Osteocyte (in vitro differentiated cells): ENCODE results near the gene MEGF11. TPM values are rescaled to one million over a fixed set of nuclear protein-coding genes. Genes with fewer than 3 reads are reported as not detected.

Source experiments
- DNase-seq: peaks from one replicate; pipeline ENCODE4 v3.0.0; 2021; ENCODE audit warnings: mixed read lengths; ENCODE audit not compliant: unreplicated experiment; ENCODE audit errors: extremely low spot score
- H3K27ac Mint-ChIP-seq: one replicate; pipeline ENCODE4 v1.8.0; 2021; ENCODE audit warnings: mild to moderate bottlenecking, mixed read lengths; ENCODE audit not compliant: unreplicated experiment
- H3K27me3 Mint-ChIP-seq: one replicate; pipeline ENCODE4 v1.8.0; 2021; ENCODE audit warnings: mixed read lengths; ENCODE audit not compliant: unreplicated experiment
- H3K36me3 Mint-ChIP-seq: one replicate; pipeline ENCODE4 v1.8.0; 2021; ENCODE audit warnings: mixed read lengths; ENCODE audit not compliant: unreplicated experiment
- H3K4me1 Mint-ChIP-seq: one replicate; pipeline ENCODE4 v1.8.0; 2021; ENCODE audit warnings: mixed read lengths; ENCODE audit not compliant: unreplicated experiment
- H3K4me3 Mint-ChIP-seq: one replicate; pipeline ENCODE4 v1.8.0; 2021; ENCODE audit warnings: mild to moderate bottlenecking, moderate library complexity, mixed read lengths; ENCODE audit not compliant: unreplicated experiment
- H3K9me3 Mint-ChIP-seq: one replicate; pipeline ENCODE4 v1.8.0; 2021; ENCODE audit warnings: mixed read lengths; ENCODE audit not compliant: unreplicated experiment
- CTCF ChIP-seq: fragments of 200-600 bp; sonication (generic); IDR thresholded peaks from 2 replicates; pipeline ENCODE4 v1.5.0; 2021; ENCODE audit warnings: antibody characterized with exemption, mild to moderate bottlenecking, moderate library complexity
- total RNA-seq: library from RNA; stranded (reverse); gene quantifications from 2 replicates; pipeline ENCODE4 v1.2.1, GENCODE V29; 2021

Gene MEGF11
- total RNA-seq, 1 donor from 2014 or later = not detected

GRCh38 chr15:66123799-66124198 is 129.8 kb downstream of the MEGF11 start:
- Mint-ChIP-seq H3K36me3 (no peaks in the 10 kb centered on the region), H3K4me1 (no peaks in the 10 kb centered on the region), H3K27ac (no peak overlapping the region), H3K27me3 (peaks cover 79% of the 10 kb centered on the region), H3K9me3 (no peaks in the 10 kb centered on the region), H3K4me3 (no peak overlapping the region)
- no peak for TF ChIP-seq CTCF
- no peak for DNase-seq

DNA sequence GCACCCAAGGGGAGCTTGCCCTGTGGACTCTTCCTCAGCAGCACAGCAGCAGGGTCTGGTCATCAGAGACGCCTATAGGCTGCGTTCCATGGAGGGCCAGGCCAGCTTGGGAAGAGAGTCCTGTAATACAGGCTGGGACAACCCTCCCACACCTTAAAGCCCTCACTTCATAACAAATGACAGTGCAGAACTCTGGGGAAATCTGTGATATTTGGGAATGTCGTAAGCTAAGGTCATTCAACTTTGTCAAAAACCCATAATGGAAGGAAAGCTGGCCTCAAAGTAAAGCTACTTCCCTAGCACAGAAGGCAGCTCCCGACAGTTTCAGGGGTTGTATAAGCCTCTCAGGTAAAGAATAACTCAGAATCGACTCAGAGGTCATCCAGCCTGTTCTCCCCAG is 133.1 kb downstream of the MEGF11 start:
- Mint-ChIP-seq H3K9me3 (no peaks in the 10 kb centered on the region), H3K36me3 (no peaks in the 10 kb centered on the region), H3K27me3 (peaks cover 74% of the 10 kb centered on the region), H3K4me3 (no peak overlapping the region), H3K4me1 (no peaks in the 10 kb centered on the region), H3K27ac (no peak overlapping the region)
- no peak for TF ChIP-seq CTCF
- no peak for DNase-seq

DNA sequence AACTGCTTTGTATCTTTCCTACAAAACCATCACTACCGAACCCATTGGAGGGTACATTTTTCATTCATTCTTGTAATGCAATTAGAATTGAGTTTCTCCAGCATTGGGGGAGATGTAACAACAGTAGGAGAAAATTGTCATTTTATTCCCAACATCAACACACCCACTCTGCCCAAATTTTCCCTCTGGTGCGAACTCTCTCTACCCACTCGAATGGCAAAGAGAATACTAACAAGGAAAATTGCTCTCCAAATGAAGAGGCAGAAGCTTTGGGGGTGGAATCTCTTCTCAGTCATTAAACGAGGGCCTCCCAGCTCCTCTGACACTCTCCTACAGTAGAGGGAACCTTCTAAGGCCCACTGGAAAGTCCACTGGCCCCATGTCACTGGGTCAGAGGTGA is 135.7 kb downstream of the MEGF11 start:
- Mint-ChIP-seq H3K9me3 (no peaks in the 10 kb centered on the region), H3K4me1 (no peaks in the 10 kb centered on the region), H3K27me3 (peaks cover 68% of the 10 kb centered on the region), H3K27ac (no peak overlapping the region), H3K36me3 (no peaks in the 10 kb centered on the region), H3K4me3 (no peak overlapping the region)
- TF ChIP-seq CTCF = no peak
- DNase-seq = no peak

DNA sequence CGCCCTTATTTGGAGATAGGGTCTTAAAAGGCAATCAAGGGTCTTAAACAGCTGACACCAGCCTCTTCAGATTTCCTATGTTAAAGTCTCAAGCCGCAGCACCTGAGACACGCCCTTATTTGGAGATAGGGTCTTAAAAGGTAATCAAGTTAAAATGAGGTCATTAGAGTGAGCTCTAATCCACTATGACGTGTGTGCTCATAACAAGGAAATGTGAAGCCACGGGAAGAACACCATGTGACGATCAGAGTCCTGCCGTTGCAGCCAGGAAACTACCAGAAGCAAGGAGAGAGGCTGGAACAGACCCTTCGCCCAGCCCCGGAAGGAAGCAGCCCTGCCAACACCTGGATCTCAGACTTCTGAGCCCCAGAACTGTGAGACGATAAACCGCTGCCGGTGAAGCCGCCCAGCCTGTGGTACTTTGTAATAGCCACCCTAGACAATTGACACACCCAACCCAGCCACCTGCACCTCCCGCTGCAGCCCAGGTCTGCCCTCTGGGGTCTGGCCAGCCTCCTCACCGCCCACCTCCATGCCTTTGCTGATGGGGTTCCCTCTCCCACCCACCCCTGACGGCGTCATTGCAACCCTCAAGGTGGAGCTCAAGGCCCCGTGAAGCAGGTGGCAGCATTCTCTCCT is 137.9 kb downstream of the MEGF11 start:
- Mint-ChIP-seq H3K36me3 (no peaks in the 10 kb centered on the region), H3K4me3 (no peak overlapping the region), H3K27ac (no peak overlapping the region), H3K27me3 (peaks cover 66% of the 10 kb centered on the region), H3K4me1 (no peaks in the 10 kb centered on the region), H3K9me3 (no peaks in the 10 kb centered on the region)
- no peak for TF ChIP-seq CTCF
- no peak for DNase-seq

- Mint-ChIP-seq H3K27ac (no peak overlapping the region), H3K36me3 (no peaks in the 10 kb centered on the region), H3K27me3 (peaks cover 65% of the 10 kb centered on the region), H3K4me3 (no peak overlapping the region), H3K9me3 (no peaks in the 10 kb centered on the region), H3K4me1 (no peaks in the 10 kb centered on the region)
- no peak for DNase-seq
- TF ChIP-seq CTCF = no peak
These were observed 138.6 kb downstream of the MEGF11 start for GRCh38 chr15:66114863-66115425.
